Left forelimb (tissue), 1 donor: Measurements from ENCODE around the gene ZNF654.
"Not testable (repeated sequence)": the region's sequence is repeated elsewhere in the genome, so short reads cannot be mapped to it uniquely, and the experiment has no call there.

Experiments
- DNase-seq: peaks from one replicate; pipeline ENCODE4 v3.0.0-alpha.2; 2018; ENCODE audit warnings: low spot score

The ZNF654 gene

DNA sequence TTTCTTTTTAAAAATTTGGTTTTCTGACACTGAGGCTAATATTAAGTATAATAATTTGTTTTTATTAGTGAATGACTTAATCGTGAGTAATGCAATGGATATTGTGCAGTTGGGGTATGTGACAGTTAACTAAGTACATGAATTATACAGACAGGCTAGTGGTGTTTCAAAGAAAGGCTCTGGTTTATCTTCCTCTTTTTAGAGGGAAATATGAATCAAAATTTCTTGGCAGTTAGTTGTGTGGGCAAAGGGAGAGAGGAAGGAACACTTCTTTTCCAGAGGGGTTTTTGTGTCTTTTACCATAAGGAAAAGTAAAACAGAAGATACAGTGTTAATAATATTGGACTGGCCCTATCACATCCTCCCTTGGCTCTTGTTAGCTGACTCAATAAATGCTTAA is 2.7 kb downstream of the ZNF654 start:
- no peak for DNase-seq

GRCh38 chr3:88075072-88075471 is 16.0 kb downstream of the ZNF654 start:
- DNase-seq = no peak

- no peak for DNase-seq
Observed at GRCh38 chr3:88075497-88075896, 16.4 kb downstream of the ZNF654 start.

- no peak for DNase-seq
Observed at GRCh38 chr3:88076712-88077111, 17.7 kb downstream of the ZNF654 start.

- DNase-seq = no peak
Observed at GRCh38 chr3:88078932-88079331, 19.9 kb downstream of the ZNF654 start.

DNA sequence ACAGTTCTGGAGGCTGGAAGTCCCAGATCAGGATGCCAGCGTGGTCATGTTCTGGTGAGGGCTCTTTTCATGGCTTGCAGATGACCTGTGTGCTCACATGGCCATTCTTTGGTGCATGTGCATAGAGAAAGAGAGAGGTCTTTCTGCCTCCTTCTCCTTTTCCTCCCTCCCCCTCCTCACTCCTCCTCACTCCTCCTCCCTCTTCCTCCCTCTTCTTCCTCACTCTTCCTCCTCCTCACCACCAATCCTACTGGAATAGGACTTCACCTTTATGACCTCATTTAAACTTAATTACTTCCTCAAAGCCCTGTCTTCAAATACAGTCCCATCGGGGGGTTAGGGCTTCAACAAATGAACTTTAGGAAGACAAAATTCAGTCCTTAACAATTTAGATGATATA is 23.8 kb downstream of the ZNF654 start:
- no peak for DNase-seq

DNA sequence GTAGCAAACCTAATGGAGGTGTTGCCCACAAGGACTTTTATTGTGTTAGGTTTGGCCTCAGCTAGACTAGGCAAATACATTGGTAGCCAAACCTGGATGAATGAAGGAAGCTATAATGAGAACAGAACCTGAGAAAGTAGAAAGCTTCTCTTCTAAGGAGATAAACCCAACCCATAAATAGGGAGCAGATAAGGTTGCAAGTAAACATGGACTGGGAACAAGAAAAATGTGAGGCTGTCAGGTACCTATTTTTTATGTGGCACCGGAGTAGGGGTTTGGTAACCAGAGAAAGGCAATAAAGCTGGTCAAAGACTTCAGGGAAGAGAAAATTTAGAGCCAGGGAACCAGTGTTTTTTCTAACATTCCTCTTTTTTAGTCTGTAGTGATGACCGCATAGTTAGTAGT is 25.0 kb downstream of the ZNF654 start:
- no peak for DNase-seq

DNA sequence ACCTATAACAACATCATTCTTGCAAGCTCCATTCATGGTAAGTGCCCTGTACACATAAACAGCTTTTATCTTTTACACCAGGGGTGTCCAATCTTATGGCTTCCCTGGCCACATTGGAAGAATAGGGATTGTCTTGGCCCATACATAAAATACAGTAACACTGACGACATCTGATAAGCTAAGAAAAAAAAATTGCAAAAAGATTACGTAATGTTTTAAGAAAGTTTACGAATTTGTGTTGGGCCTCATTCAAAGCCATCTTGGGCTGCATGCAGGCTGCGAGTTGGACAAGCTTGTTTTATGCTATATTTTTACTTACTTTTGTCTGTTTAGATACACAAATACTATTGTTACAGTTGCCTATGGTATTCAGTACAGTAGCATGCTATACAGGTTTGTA is 31.6 kb downstream of the ZNF654 start:
- no peak for DNase-seq

GRCh38 chr3:88092270-88092669 is 33.2 kb downstream of the ZNF654 start:
- DNase-seq = no peak

DNA sequence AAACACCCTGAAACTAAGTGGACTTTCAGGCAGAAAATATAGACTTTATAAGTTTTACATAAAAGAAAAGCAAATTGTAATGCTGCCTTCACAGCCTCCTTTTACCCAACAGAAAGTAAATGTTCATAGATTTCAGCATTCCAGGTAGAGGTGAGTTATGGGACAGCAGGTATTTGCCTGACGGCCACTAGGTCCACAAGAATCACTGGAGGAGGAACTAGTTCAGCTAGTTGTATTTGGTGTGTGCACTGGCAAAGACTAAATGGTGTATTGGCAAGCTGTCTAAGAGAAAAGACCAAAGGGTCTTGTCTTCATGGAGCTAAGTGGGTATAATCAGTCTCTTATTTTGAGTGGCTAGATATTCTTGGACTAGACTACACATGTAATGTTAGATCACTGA is 34.2 kb downstream of the ZNF654 start:
- DNase-seq = no peak

GRCh38 chr3:88101142-88101541 is 42.1 kb downstream of the ZNF654 start:
- DNase-seq = no peak

- DNase-seq = no peak
Observed at GRCh38 chr3:88105325-88105724, 46.3 kb downstream of the ZNF654 start.

DNA sequence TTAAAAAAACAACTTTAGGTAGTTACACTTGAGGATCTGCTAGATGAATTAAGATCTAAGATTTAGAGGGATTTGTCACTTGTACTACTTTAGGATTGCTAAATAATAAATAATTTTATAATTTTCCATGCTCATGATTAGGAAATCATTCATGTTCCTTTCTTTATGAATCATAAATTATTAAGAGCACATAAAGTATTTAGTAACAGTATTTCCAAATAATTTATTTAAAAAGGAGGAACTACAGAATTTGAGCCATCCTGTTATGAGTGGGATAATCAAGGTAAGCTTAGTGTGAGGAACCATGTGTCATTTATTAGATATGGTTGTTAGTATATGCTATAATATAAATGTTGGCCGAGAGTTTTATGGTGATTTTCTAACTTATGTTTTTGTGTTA is 53.2 kb downstream of the ZNF654 start:
- DNase-seq = no peak

GRCh38 chr3:88113311-88114162 is 54.5 kb downstream of the ZNF654 start:
- DNase-seq = no peak

DNA sequence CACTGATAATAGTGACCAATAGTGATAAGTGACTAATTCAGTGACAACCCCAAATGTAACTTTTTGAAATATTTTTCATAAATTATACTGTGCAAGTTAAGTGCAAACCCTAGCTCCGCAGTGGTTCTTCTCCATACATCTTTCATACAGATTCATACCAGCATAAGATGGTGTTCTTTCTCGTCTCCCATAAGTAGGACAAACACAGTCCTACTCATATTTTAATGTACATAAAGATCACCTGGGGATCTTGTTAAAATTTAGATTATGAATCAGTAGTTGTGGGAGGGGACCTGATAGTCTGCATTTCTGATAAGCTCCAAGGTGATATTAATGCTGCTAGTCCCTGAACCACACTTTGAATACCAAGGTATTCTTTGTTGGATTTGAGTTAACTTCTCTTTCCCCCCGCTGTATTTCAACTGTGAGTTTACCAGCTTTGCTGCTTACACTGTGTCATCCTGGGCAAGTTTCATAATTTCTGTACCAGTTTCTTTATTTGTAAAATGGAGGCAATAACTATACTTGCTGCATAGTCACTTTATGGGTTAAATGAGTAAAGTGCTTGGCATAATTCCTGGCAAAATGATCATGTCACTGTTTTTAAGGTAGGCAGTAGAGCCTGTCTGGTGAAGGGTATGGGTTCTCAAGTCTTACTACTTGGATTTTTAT is 56.0 kb downstream of the ZNF654 start:
- DNase-seq = no peak

DNA sequence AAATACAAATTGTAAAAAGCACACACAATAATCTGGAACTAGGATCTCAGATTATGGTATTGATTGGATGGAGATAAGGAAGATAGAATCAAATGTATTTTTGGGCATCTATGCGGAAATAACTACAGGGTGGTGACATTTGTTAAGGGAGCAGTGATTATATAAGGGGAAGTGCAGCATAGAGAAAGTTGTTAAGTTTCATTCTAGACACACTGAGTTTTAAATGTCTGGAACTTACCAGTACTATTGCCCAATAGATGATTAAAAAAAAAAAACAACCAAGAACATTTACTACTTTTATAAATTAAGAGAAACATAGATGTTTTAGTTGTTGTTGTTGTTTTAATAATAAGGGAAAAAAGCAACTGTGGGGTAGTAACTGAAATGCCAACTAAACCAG is 58.6 kb downstream of the ZNF654 start:
- DNase-seq = no peak

GRCh38 chr3:88118603-88119002 is 59.5 kb downstream of the ZNF654 start:
- not testable (repeated sequence) for DNase-seq

- DNase-seq = no peak
Observed at GRCh38 chr3:88123526-88123925, 64.5 kb downstream of the ZNF654 start.

- no peak for DNase-seq
Observed at GRCh38 chr3:88131695-88132094, 72.6 kb downstream of the ZNF654 start.

- DNase-seq = no peak
Observed at GRCh38 chr3:88132894-88133293, 73.8 kb downstream of the ZNF654 start.

GRCh38 chr3:88133711-88134263 is 74.7 kb downstream of the ZNF654 start:
- DNase-seq = no peak

GRCh38 chr3:88137836-88138235 is 78.8 kb downstream of the ZNF654 start:
- DNase-seq = no peak

DNA sequence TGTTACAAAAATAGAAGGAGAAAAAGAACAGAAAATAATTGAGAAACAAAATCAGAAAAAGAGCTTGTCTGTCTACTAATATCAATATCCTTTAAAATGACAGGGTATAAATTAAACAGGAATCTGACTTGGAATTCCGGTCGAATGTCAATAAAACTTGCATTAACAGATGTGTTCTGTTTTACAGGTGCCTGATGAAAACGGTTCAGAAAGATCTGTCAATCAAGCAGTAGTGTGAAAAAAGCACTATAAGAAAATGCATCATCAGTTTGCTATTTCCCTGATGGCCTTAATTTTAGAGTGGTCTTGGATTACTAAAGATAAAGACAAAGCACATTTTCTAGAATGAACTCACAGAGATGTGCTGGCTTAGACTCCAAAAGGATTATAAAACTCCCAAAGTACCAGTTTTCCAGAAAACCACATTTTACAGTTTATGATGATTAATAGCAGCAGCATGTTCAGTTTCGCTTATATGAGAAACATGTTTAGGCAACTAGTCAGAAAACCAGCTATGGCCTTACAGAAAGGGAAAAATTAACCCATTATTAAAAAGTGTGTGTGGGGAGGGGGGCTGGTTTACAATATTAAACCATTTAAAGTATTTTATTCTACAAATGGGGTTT is 82.5 kb downstream of the ZNF654 start:
- DNase-seq = no peak
